HG03103 (cell line): ENCODE data around the gene TRERF1.

Source experiments
- ATAC-seq: cut with Tn5 transposase; IDR thresholded peaks from one replicate; pipeline ENCODE4 v1.9.1; 2021; ENCODE audit warnings: low read depth; ENCODE audit not compliant: unreplicated experiment

TRERF1 gene

DNA sequence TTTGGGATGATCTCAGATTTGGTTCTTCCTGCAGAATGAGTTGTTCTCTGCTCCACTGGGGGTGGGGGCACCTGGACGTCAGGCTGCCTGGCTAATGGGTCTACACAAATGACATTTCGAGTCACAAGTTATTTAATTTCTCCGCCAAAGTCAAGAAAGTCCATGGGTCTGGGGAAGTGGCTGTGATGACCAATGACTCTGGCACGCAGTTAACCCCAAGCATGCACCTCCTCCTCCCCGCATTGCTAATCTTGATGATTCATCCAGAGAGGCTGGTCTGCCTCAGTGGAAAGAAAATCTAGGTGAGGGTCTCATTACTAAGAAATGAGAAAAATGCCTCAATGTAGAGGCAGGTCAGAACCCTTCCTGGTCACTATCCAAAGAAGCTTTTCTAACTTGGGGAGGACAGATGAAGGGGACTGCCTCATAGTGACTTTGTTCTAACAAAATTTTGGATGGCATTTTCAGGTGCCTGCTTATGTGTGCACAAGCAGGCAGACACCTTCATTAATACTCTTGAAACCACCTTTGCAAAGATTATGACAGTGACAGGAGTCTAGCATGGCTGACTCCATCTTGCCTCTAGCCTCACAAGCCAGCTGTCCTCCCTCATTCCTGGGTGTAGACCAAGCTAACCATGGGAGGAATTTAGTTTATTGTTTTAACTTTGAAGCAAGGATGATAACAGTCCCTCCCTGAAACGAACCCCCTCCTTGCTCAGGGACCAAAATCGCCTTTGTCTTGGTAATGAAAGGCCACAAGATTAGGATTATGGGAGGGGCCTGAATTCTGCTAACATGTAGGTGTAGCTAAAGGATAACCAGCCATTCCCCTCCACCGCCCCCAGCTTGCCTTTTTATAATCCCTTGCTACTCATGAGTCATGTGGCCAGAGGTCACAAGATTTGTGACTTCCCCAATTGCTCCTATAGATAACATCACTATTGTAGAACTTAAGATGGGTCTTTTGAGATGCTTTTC lies 135.4 kb downstream of the TRERF1 start:
- ATAC-seq = no peak

DNA sequence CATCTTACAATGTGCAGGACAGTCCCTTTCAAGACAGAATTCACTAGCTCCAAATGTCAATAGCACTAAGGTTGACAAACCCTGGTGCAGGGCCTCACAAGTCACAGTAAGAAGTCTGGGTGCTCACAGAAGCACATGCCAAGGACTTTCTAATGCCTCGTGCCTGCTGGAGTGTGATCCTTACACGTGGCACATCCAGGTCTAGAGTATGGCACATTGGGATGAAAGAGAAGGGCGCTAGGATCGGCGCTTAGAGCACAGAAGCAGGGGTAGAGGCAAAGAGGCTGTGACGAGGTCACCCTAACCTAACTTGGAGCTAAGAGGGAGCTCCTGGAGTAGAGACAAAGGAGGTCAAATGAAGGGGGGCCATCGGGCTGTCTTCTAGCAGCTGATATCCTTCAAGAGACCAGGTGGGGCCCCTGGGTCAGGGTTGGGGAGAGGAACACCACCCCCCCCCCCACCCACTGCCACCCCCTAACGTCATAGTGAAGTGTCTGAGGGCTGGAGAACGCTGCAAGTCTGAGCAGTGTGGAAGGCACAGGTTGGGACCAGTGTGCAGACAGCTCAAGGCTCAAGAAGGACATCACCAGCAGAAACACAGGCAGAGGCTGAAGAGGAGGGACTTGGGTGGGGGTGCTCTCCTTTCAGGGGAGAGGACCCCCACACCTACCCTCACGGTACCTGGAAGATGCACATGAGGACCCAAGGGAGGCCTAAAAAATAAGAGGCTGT lies 136.3 kb downstream of the TRERF1 start:
- ATAC-seq = no peak

DNA sequence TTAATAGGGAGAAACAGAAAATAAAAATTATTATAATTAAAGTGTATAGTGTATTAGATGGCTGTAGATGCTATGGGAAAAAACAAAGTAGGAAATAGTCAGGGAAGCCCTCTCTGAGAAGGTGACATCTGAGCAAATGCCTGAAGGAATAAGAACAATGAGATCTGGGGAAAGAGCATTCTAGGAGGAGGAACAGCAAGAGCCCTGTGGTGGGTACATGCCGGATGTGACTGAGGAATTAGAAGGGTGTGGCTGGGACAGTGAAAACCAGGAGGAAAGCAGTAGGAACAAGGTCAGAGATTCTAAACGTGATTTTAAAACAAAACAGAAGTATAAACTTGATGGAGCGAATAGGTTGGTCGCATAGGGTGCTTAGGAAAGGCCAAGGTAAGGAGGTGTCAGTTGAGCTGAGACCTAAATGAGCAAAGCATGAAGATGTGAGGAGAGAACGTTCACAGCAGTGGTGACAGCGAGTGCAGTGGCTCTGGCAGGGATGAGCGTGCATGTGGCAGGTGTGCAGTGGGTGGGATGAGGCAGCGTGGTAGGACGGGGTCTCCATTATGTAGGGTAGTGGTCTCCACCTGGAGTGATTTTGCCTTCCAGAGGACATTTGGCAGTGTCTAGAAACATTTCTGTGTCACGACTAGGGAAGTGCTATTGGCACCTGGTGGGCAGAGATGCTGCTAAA lies 137.0 kb downstream of the TRERF1 start:
- ATAC-seq = no peak

- no peak for ATAC-seq
Measured at GRCh38 chr6:42313941-42314570, 137.7 kb downstream of the TRERF1 start.

- no peak for ATAC-seq
Measured at GRCh38 chr6:42313038-42313437, 138.7 kb downstream of the TRERF1 start.

GRCh38 chr6:42307141-42307470 lies 144.6 kb downstream of the TRERF1 start:
- no peak for ATAC-seq

GRCh38 chr6:42306439-42307140 lies 145.1 kb downstream of the TRERF1 start:
- ATAC-seq = no peak

- ATAC-seq = no peak
Measured at GRCh38 chr6:42304053-42304712, 147.5 kb downstream of the TRERF1 start.

DNA sequence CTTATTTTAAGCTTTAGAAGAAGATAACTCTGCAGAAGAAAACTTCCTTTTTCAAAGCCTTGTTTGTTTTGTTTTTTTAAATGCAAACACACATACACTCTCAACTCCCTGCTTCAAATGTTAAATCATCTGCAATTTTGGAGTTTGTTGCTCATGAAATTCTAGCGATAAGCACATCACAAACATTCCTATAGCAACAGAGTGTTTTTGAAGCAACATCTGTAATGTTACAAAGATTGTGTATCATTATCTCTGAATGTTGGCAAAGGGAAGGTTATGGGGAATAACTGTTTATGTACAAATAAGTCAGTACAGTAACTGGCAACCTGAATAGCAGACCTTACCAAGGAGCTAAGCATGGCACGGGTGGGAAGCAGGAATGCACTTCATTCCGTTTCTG lies 149.3 kb downstream of the TRERF1 start:
- no peak for ATAC-seq

- ATAC-seq = no peak
Measured at GRCh38 chr6:42301986-42302385, 149.7 kb downstream of the TRERF1 start.

DNA sequence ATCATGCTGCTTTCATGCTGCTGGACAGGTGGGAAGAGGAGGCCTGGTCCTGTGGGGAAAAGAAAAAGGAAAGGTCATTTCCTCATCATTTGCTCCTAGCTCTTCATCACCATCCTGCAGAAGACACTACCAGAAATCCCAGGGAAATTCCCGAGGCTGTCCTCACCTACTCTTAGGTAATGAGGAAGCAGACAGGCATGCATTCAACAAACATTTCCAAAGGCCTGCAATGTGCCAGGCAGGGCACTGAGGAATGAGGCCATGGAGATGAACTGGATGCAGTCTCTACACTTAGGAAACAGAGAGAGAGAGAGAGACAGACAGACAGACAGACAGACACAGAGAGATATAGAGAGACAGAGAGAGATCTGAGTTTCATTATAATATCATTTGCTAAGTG lies 151.0 kb downstream of the TRERF1 start:
- no peak for ATAC-seq

- no peak for ATAC-seq
Measured at GRCh38 chr6:42300185-42300584, 151.5 kb downstream of the TRERF1 start.

- no peak for ATAC-seq
Measured at GRCh38 chr6:42297661-42298060, 154.1 kb downstream of the TRERF1 start.

DNA sequence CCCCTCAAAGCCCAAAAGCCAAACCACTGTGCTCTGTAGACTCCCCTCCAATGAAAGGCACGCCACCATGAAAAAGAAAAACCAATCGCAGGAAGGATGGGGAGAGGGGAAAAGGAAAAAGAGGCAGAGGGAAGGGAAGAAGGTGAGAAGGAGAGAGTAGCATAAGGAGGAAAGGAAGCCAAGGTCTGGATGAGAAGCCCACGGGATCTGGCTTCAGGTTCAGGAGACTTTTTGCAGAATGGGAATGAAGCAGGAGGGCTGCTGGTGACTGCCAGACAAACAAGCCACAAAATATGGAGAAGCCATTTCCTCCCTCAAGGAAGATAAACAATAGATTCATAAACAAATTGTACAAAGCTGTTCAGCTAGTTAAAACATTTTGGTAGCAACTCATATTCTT lies 155.1 kb downstream of the TRERF1 start:
- ATAC-seq = no peak

- no peak for ATAC-seq
Measured at GRCh38 chr6:42295677-42296076, 156.0 kb downstream of the TRERF1 start.

GRCh38 chr6:42295181-42295580 lies 156.5 kb downstream of the TRERF1 start:
- no peak for ATAC-seq

GRCh38 chr6:42294759-42295158 lies 157.0 kb downstream of the TRERF1 start:
- ATAC-seq = no peak

DNA sequence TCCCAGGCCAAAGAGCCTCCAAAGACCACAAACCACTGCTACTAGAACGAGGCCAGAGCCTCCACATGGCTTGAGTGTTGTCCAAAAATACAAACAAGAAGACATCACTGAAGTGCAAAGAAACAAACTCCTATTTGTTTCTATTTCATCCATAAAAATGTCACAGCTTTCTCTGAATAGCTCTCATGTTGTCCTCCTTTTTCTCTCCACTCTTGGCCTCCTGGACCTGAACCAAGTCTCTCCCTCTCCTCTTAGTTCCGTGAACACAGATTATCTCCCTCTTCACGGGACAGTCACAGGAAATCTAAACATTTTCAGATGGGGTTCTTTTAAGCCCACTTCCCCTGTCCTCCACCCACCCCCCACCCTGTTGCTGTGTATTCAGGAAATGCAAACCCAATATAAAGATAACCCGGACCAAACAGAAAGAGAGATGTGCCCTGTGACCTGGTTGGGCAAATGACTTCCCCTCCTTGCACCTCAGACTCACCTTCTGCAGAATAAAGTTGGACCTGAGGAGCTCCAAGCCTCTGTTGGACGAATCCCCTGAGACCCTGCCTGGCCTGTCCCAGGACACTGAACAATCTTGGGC lies 158.2 kb downstream of the TRERF1 start:
- no peak for ATAC-seq

DNA sequence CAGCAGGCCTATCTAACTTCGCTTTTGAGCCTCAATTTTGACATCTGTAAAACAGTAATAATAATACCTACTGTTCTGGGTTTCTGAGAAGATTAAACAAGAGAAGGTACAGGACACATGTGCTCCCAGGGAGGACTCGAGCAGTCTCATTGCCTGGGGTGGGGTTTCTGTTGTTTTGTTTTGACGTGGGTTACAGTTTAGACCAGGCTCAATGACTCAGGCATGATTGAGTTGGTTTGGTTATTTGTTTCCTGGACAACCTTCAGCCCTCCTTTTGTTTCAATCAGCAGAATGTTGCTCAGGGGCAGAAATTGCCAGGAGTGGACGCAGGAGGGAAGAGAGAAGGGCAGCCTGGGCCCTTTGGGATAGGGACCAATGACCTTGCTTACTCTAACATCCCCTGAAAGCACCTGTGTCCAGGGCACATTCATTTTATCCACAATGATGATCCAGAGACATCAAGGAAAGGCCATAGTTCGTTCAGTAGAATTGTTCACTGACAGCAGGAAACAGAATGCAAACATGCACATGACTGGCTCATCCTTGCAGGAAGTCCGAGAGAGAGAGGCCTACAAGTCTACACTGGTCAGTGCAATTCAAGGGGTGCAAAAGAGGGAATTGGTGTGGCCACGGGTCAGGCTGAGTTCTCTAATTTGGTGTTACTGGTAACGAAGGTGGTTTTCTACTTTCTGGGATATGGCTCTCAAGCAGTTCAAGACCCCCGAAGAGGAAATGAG lies 159.6 kb downstream of the TRERF1 start:
- no peak for ATAC-seq
